CD4-positive, alpha-beta T cell treated with Interleukin-6 at 100 ng/mL for 8 hours (primary cell): ENCODE measurements around the gene SLC43A1.

Experiments used
- DNase-seq: peaks from one replicate; pipeline ENCODE4 v3.0.0-alpha.2; 2020; ENCODE audit warnings: mixed read lengths, low spot score

SLC43A1 gene

GRCh38 chr11:57527056-57527631, 11.6 kb upstream of the SLC43A1 start:
- DNase-seq, result peak; percentile 70

- DNase-seq, result no peak
These were observed 7.9 kb upstream of the SLC43A1 start for GRCh38 chr11:57523419-57523818.

GRCh38 chr11:57521116-57521515, 5.6 kb upstream of the SLC43A1 start:
- DNase-seq, result no peak

- no peak for DNase-seq
These were observed 550 bp upstream of the SLC43A1 start for GRCh38 chr11:57516061-57516443.

GRCh38 chr11:57514538-57515331, 767 bp downstream of the SLC43A1 start:
- peak; percentile 25 for DNase-seq

- DNase-seq, result peak; percentile 12
These were observed 1.5 kb downstream of the SLC43A1 start for GRCh38 chr11:57513911-57514537.

- no peak for DNase-seq
These were observed 2.1 kb downstream of the SLC43A1 start for GRCh38 chr11:57513452-57513795.

GRCh38 chr11:57512646-57513451, 2.7 kb downstream of the SLC43A1 start:
- no peak for DNase-seq

GRCh38 chr11:57511741-57512430, 3.6 kb downstream of the SLC43A1 start:
- no peak for DNase-seq

- no peak for DNase-seq
These were observed 6.9 kb downstream of the SLC43A1 start for GRCh38 chr11:57508341-57509170.

GRCh38 chr11:57506522-57506921, 9.0 kb downstream of the SLC43A1 start:
- DNase-seq, result no peak

GRCh38 chr11:57504511-57504910, 11.0 kb downstream of the SLC43A1 start:
- no peak for DNase-seq

GRCh38 chr11:57502870-57503269, 12.6 kb downstream of the SLC43A1 start:
- DNase-seq, result no peak

- no peak for DNase-seq
These were observed 13.1 kb downstream of the SLC43A1 start for GRCh38 chr11:57502376-57502775.

GRCh38 chr11:57501953-57502352, 13.5 kb downstream of the SLC43A1 start:
- DNase-seq, result no peak

- no peak for DNase-seq
These were observed 14.6 kb downstream of the SLC43A1 start for GRCh38 chr11:57500926-57501325.

- no peak for DNase-seq
These were observed 15.0 kb downstream of the SLC43A1 start for GRCh38 chr11:57500515-57500914.

- DNase-seq, result no peak
These were observed 15.5 kb downstream of the SLC43A1 start for GRCh38 chr11:57499983-57500461.

- no peak for DNase-seq
These were observed 16.0 kb downstream of the SLC43A1 start for GRCh38 chr11:57499413-57499982.

- no peak for DNase-seq
These were observed 17.0 kb downstream of the SLC43A1 start for GRCh38 chr11:57498540-57498939.
